ENCODE measurements around the gene GABARAP.

Gene GABARAP

DNA sequence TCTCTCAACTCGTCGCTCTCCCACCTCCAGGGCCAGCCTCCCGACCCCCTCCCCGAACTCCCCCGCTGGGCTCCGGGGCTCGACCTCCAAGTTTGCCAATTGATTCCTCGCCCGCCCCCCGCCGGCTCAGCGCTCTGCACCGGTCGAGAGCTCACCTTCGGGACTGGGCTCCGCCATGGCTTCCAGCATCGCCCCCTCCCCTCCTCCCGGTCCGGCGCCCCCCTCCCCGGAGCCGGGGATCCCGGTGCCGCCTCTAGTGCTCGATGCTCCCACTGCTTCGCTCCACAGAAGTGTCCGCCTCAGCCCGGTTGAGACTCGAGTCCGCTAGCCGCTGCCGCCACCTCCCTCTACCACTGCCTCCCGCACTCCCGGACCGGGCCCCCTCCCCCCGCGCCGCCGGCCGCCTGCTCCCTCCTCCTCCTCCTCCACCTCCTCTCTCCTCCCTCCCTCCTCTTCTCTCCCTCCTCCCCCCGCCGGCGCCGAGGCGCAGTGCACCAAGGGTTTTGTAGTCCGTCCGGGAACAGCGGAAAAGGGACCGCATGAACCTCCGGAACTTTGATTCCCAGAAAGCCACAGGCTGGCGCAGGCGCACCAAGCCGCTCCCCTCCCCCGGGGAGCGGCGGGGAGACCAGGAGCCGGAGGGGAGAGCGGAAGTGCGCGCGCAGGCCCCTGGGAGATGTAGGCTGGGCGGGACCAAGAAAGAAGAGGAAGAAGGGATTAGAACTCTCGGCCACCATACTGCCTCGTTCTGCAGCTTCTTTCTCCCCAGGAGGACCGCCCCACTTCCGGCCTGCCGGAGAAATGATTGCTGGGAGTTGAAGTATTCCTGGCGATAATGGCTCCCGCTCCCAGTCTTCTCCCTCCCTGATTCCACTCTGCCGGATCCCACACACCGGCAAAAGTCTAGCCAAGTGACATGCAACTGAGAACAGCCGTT lies 2.9 kb downstream of the GABARAP start, which contains the start of gene PHF23:
Gene PHF23, minus strand, starts transcription at position 367 of the 937 bp plus-strand sequence. Its CDS starts 178 bp downstream, at position 189.
- DNase-seq, result peak; percentile 99

DNA sequence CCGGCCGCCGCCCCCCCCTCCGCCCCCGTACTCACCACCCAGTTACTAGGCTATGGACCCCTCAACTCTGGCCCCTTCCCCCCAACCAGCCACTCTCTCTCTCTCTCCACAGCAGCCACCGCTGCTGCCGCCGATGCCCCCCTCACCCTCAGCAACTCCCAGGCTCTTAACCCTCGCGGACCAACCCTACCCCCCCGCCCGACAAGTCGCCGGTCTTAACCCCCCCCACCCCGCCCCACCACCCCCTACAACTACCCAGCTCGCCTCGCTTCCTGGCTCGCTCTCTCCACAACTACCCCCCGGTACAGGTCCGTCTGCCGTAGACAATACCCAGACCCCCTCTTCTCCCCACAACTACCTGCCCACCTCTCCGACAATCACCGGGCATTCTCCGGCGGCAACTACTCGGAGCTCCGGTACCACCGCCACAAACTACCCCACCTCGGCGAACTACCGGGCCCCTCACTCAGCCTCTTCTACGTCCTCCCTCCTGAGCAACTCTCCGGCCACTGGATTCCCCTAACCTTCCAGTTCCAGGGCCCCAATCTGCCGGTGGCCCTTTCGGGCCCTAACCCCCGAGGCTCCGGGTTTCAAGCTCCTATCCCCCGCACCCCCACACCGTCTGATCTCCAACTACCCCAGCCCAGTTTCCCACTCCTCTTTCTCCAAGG lies 3.7 kb downstream of the GABARAP start:
- no peak for DNase-seq

DNA sequence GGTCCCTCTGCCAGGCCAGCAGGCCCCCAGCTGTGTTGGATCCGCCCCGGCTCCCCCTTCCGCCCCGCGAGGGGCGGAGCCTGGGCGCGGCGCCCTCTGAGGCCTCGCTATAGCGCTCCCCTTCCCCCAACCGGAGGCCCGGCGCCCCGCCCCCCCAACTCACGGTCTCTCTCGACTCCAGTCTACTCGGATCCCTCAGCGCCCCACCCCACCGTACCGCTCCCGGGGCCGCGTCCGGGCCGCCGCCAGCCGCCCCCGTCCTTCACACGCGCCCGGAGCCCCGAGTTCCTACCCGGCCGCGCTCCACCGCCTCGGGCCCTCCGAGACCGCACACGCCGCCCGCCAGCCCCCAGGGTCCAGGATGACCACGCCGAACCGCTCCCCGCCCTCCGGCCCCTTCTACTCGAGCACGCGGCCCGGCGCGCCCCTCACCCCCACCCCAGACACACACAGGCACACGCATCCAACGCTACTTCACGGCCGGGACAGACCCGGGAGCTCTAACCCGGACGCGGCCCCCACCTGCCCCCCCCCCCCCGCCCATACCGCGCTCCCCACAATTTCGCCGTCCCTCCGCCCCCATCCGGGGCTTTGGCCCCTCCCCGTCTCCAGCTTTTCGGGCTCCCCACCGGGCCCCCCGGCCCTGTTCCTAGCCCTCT lies 4.4 kb downstream of the GABARAP start:
- no peak for DNase-seq

DNA sequence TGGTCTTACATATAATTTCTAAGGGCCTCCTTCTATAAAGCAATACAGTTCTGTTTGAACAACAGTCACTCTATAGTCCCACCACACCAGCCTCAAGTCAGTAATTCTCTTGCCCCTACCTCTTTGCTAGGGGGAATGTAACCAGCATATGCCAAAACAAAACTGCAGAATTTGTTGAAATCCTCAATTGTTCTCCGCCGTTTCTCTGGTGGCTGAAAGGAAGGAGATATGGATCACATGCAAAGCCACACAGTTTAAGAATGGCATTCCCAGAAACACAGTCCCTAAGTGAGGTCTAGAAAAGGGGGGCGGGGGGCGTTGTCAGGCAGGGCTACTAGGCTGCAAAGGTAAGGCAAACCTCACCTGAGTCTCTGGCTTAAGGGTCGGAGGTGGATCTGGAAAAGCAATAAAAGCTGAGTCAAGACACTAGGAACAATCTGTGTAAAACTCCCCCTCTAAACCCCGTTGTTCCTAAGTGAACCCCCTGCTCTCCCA lies 4.9 kb downstream of the GABARAP start:
- no peak for DNase-seq

DNA sequence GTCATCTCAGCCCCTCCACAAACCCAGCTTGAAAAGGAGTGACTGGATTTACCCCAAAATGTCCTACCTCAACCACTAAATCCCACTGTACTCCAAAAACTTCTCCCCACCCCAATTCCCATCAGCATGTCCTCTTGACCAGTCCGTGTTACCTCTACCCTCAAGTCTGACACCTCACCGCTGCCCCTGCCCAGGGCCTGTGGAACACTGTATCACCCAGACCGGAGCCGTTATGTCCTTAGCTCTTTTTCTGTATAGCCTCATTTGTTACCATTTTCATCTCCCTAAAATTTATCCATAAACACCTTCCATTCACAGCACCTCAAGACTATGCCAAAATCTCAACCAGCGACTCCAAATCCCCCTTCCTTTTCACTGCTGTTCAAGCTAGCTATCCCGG lies 5.4 kb downstream of the GABARAP start:
- no peak for DNase-seq

DNA sequence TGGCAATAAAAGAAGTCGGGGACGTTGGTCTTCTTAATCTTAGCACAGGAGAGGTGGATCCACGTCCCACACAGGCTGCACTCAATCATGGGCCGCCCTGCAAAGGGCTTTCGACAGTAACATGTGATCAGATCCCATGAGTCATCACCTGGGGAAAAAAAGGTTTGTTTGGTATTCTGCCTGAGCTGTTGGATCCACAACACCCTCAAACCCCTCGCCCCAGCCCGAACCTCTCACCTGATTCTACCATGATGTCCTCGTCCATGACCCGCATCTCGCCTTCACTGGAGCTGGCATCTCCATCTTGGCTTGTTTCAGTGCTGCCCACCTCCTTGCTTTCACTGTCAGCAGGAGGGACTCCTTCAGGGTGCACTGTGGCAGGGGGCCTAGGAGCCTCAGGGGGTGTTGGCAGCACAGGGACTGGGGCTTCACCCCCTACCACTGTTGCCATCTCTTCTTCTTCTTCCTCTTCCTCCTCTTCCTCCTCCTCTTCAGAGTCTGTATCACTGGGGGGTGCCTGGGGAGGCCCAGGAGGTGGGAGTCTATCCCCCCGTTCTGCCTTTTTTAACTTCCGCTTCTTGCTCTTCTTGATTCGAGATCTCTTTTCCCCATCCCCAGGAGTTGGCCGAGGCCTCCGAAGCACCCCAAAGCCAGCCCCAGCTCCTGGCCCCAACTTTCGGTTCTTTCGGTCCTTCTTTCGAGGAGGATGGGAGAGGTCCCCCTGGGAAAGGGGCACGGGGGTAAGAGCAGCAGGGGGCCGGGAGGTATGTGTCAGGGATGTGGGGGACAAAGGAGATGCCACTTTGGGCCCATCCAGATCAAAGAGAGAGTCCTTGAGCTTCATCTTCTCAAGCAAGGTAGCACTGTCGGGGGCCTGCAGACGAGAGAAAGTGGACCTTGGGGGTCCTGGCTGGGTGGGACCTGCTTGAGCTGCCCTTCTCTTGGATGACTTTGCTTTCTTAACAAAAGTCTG lies 6.3 kb downstream of the GABARAP start:
- no peak for DNase-seq

DNA sequence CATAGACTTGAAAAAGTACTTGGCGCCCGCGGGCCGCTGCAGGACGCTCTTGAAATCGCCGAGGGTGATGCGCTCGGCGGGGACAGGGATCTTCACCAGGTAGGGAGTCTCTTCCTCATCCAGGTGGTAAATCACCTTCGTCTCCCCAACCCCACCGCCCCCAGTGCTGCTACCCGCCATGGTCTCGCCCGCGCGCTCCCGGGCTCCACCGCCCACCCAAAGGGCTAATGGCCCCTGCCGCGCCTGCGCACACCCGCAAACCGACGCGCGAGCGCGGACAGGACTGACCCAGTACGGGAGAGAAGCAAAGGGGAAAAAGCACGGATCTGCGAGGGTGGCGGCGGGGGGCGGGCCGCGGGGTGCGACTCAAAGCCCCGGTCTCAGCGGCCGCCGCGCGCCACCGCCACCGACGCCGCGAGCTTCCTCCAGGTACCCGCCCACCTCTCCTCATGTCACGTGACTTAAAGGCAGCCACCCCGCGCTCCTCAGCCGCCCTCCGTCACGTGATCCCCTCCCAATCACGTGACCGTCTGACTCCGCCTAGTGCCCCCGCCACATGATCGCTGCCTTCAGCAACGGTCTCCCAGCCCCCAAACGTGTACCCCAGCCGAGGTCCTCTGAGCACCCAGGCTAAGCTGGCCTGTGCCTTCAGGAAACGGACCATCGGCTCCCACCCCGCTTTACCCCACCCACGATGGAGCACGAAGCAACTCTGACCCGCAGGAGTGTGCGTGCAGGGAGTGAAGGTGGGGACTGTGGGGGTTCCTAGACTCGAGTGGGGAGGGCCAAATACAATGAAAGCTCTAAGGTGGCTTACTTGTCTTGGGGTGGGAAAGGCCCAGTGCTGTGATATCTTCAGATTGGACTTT lies 7.9 kb downstream of the GABARAP start, which contains the start of gene DVL2:
Gene DVL2, minus strand, starts transcription at position 435 of the 869 bp plus-strand sequence. Its CDS starts 255 bp downstream, at position 180.
- DNase-seq, result peak; percentile 87

DNA sequence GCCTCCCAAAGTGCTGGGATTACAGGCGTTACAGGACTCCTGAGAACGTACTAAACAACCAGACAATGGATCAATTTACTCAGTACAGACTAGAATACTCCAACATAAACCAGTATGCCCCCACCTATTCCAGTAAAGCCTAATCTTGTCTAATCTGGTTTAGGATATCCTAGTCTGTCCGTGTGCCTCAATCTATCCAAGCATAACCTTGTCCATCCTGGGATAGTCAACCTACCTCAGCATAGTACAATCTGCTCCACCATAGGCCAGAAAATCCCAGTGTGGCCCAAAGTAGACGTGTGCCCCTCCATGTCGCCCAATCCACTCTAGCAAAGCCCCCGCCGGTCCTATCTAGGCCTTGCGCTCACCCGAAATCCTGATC lies 8.6 kb downstream of the GABARAP start:
- DNase-seq, result no peak

DNA sequence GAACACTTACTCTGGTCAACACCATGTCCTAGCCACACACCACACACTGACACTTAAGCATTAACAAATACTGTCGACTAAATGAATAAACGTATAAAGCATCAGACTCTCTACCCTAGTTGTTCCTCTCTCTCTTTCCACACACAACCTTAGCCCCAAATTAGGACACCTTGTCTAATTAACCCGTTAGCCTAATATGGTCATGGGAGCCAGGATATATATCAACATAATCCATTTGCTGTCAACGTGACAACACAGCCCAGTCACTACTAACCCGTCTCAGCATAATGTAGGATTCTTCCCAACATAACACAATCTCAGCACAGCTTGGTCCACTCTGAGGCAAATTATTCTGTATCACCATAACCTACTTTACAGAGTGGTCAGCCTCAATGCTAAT lies 10.1 kb downstream of the GABARAP start:
- no peak for DNase-seq

DNA sequence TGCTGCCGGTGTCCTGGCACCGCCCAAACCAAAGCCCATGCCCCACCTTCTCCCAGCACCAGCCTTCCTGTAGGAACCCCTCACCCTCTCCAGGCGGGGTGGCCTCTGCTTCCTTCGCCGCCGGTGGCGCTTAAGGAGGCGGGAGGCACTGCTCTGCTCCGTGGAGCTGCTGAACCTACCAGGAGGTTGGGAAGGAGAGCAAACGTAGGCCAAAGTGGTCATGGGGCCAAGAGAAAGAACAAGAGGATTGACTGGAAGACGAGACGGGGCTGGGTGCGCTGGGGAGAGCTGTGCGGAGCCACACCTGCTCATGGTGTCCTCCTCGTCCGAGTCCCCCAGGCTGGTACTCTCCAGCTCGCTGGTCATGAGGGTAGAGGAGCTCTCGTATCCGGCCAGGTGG lies 12.7 kb downstream of the GABARAP start:
- no peak for DNase-seq

DNA sequence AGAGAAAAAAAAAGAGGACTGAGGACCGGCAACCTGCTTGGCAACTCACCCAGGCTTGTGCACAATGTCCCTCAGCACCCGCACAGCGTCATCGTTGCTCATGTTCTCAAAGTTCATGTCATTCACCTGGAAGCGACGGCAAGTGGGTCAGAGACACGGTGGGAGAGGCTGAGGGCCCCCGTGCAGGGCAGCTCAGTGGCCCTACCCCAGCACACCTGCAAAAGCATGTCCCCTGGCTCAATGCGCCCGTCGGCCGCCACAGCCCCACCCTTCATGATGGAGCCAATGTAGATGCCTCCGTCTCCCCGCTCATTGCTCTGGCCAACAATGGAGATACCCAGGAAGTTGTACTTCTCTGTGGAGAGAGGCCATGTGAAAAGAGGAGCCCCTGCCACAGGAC lies 13.3 kb downstream of the GABARAP start:
- DNase-seq, result no peak

DNA sequence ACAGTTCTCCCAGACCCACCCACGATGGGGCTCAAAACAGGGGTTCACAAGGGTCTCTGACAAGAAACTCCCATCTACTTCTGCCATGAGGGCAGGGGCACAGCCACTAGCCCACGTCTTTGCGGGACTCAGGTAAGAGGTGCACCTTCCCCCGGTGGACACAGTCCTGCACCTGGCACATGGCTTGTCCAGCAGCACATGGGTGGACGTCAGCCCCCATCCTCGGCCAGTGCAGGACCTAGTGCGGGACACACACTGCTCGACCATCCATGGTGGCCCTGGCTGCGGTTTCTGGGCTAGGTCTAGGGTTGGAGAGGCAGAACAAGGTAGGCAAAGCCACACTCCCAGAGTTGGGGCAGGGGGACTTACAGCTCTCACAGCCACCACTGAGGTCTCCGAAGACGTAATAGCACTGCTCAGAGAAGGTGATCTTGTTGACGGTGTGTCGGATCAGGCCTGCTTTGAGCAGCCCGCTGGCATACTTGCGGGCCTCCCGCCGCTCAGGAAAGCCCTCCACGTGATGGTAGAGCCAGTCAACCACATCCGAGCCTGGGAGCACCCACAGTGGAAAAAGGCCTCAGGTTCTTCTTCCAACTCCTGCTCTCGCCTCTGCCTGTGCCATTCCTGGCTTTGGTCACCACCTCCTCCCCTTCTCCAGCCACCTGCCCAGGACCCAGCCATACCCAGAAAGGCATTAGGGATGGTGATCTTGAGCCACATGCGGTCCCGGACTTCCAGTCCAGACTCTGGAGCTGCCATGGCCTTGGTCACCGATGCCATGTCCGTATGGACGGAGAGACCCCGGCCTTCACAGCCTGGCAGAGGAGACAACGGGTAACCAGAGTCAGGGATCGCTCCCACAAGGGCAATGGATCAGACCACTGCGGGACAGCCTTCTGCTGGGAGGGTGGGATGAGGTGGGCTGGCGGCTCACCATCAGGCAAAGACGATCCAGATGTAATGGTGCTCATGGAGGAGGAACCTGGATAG lies 15.2 kb downstream of the GABARAP start:
- DNase-seq, result no peak

DNA sequence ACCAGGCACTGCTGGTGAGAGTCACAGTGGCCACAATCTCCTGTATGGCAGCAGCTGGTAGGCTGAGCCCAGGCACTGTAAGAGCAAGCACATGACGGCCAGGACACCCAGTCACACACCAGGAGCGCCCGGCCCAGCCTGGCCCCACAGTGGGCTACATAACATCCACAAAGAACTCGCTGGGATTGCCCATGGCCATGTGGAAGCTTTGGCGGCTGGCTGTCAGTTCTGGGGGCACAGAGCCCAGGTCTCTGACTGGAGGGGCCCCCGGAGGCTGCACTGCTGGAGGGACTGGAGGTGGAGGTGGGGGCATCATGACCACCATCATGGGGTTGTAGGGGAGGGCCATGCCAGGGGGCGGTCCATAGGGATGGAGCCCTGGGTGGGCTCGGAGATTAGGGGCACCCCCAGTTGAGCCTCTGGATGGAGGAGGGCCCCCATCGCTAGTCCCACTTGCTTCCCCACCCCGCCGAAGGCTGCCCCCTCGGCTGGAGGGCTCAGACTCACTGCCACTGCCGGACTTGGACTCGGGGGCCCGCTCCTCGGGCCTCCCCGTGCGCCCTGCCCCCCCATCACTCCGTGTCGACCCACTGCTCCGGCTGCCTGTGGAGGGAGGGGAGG lies 16.4 kb downstream of the GABARAP start:
- no peak for DNase-seq

DNA sequence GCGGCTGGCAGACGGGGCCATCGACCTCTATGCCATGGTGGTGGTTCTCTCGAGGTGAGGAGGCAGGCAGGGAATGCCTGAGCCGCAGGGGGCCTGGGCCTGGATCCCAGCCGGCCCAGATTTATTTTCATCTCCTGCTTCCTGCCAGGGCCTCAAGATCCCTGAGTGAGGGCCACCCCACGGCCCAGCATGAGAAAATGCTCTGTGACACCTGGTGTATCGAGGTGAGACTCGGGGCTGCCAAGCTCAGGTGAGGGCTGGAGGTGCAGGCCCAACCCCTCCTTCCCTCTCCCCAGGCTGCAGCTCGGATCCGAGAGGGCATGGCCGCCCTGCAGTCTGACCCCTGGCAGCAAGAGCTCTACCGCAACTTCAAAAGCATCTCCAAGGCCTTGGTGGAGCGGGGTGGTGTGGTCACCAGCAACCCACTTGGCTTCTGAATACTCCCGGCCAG lies 17.6 kb downstream of the GABARAP start:
- DNase-seq, result no peak

DNA sequence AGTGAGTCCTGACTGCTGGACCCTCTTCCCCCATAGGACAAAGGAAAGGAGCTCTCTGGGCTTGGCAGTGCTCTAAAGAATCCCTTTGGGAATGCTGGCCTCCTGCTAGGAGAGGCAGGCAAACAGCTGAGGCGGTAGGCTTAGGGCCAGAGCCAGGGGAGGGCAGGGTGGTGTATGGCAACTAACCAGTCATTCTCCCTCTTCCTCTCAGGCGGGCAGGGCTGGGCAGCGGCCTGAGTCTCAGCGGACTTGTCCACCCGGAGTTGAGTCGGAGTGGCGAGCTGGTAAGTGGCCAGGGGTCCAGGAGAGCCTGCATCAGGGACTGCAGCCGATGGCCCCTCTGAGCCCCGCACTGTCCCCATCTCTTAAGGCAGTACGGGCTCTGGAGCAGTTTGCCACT lies 18.1 kb downstream of the GABARAP start:
- no peak for DNase-seq

DNA sequence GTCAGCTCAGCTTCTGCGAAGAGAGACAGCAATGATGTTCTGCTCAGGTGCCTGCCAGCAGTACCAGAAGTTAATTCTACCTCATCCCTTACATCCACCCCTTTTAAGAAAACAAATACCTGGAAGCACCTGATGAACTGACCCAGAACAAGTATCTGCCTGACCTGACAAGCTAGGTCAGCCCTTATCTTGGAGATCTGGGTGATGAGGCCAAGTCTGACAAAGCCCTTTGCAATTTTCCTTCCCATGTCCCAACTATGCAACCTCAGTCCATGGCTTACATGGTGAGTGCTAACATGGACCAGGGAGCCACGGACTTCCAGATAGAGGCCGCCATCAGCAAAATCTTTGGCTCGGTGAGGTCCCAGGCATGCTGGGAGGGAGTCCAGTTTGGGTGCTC lies 18.9 kb downstream of the GABARAP start:
- DNase-seq, result no peak

DNA sequence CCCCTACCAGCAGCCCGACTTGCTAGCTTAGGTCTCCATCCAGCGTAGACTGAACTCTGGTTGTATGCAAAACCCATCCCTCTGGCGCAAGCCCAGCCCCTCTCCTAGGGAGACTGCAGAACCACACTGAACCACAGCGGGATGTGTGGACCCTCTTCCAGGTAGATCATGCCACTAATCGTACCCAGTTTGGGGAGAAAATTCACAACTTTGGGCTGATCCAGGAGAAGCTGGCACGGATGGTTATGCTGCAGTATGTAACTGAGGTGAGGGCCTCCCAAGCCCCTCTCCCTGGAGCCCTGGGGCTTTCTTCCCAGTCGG lies 19.3 kb downstream of the GABARAP start:
- DNase-seq, result no peak

DNA sequence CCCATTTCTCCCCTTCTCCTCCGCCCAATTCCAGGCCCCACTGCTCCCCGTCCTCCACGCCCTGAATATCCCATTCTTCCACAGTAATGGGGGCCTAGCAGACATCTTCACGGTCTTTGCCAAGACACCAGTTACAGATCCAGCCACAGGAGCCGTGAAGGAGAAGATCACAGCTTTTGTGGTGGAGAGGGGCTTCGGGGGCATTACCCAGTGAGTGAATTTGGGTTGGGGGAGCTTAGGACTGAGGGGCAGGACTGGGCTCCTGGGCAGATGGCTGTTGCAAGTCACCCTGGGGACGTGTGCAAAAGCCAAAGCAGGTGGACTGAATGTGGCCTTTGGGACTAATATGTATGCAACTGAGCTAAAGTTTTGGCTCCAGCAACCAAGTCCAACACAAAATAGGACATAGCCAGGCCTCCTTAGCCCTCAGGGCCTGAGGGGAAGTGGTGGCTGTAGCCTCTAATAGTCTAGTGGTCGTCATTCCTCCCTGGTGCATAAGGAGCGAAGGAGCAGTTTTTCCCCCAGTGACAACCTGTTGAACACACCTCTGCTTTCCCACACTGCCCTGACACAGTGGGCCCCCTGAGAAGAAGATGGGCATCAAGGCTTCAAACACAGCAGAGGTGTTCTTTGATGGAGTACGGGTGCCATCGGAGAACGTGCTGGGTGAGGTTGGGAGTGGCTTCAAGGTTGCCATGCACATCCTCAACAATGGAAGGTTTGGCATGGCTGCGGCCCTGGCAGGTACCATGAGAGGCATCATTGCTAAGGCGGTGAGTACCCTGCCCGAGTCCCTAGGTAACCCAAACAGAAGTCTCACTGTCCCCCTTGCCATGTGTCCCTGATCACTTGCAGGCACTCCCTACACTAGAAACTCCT lies 19.9 kb downstream of the GABARAP start:
- no peak for DNase-seq
